Endodermal cell (in vitro differentiated cells): ENCODE results near the gene SMCO3. TPM values are rescaled to one million over a fixed set of nuclear protein-coding genes. Genes with fewer than 3 reads are reported as not detected.

Source experiments
- DNase-seq: peaks from one replicate; pipeline ENCODE4 v3.0.0-alpha.2; 2017
- H3K27ac ChIP-seq: 2 replicates; pipeline ENCODE4 v1.5.1; 2013; ENCODE audit warnings: mild to moderate bottlenecking, low read depth, low read length, moderate library complexity
- H3K27me3 ChIP-seq: 2 replicates; pipeline ENCODE4 v1.6.1; 2013; ENCODE audit warnings: mild to moderate bottlenecking, low read length, moderate library complexity; ENCODE audit not compliant: insufficient read depth, control insufficient read depth, poor library complexity, severe bottlenecking
- H3K36me3 ChIP-seq: 2 replicates; pipeline ENCODE4 v1.7.0; 2013; ENCODE audit warnings: mild to moderate bottlenecking, low read length, moderate library complexity; ENCODE audit not compliant: control insufficient read depth, insufficient read depth
- H3K4me1 ChIP-seq: one replicate; pipeline ENCODE4 v1.7.0; 2013; ENCODE audit warnings: low read length; ENCODE audit not compliant: control insufficient read depth, insufficient read depth
- H3K4me3 ChIP-seq: 2 replicates; pipeline ENCODE4 v1.5.1; 2013; ENCODE audit warnings: mild to moderate bottlenecking, low read length, moderate library complexity
- H3K9ac ChIP-seq: 2 replicates; pipeline ENCODE4 v1.6.1; 2013; ENCODE audit warnings: mild to moderate bottlenecking, low read length, moderate library complexity; ENCODE audit not compliant: poor library complexity, severe bottlenecking; ENCODE audit errors: extremely low read depth
- H3K9me3 ChIP-seq: 2 replicates; pipeline ENCODE4 v1.6.1; 2013; ENCODE audit warnings: mild to moderate bottlenecking, low read length, moderate library complexity; ENCODE audit not compliant: control insufficient read depth
- H3K27ac Mint-ChIP-seq: 2 replicates; pipeline ENCODE4 v1.8.0; 2020; ENCODE audit warnings: mixed read lengths
- H3K27me3 Mint-ChIP-seq: 2 replicates; pipeline ENCODE4 v1.8.0; 2021; ENCODE audit warnings: mild to moderate bottlenecking, mixed read lengths; ENCODE audit not compliant: insufficient read depth
- H3K36me3 Mint-ChIP-seq: 2 replicates; pipeline ENCODE4 v1.8.0; 2020; ENCODE audit warnings: low read depth, mixed read lengths
- H3K4me1 Mint-ChIP-seq: 2 replicates; pipeline ENCODE4 v1.8.0; 2020; ENCODE audit warnings: mixed read lengths
- H3K4me3 Mint-ChIP-seq: 2 replicates; pipeline ENCODE4 v1.8.0; 2020; ENCODE audit warnings: mild to moderate bottlenecking, moderate library complexity, mixed read lengths
- H3K9me3 Mint-ChIP-seq: 2 replicates; pipeline ENCODE4 v1.8.0; 2020; ENCODE audit warnings: mild to moderate bottlenecking, mixed read lengths
- CTCF ChIP-seq: fragments of 200-600 bp; sonication (generic); conservative IDR thresholded peaks from 2 replicates; pipeline ENCODE4 v1.5.0; 2021; ENCODE audit warnings: antibody characterized with exemption, mild to moderate bottlenecking
- WGBS, 2 experiments: methylation state at CpG; one replicate each; pipeline versions ENCODE4 v1.1.5 to v1.1.7; 2013; ENCODE audit warnings: missing lambda C conversion rate in 2 of 2, mixed read lengths in 1 of 2; ENCODE audit not compliant: insufficient coverage in 1 of 2, insufficient read length in 1 of 2; 5-methylcytosine and 5-hydroxymethylcytosine counted together
- total RNA-seq, 2 donors: library from RNA; stranded (reverse); fragmentation: NEBNext Ultra II Directional in 1 of 2; extraction: Animal tissue kit (Norgen Biotek cat#: 25700) in 1 of 2; gene quantifications; 2 replicates in 1 of 2; 3 replicates in 1 of 2; pipeline ENCODE4 v1.2.1, GENCODE V29; 2021

Gene SMCO3
- total RNA-seq, 2 donors from 2014 or later: not detected

GRCh38 chr12:14775636-14775980 is 38.4 kb downstream of the SMCO3 start:
- Mint-ChIP-seq H3K4me3 (peak overlapping the region; percentile 93), H3K27ac (no peak overlapping the region), H3K27me3 (no peaks in the 10 kb centered on the region), H3K36me3 (no peaks in the 10 kb centered on the region), H3K9me3 (no peaks in the 10 kb centered on the region), H3K4me1 (peaks cover 38% of the 10 kb centered on the region)
- peak overlapping the region; percentile 85 for H3K4me3 ChIP-seq
- no peak for TF ChIP-seq CTCF
- no peaks in the 10 kb centered on the region for H3K27me3 ChIP-seq
- no peaks in the 10 kb centered on the region for H3K9me3 ChIP-seq
- H3K27ac ChIP-seq: no peak overlapping the region
- no peaks in the 10 kb centered on the region for H3K36me3 ChIP-seq
- WGBS, 2 experiments: 57% methylated on average over 1 of the region's 1 CpG; no CpG with 5 or more reads in 1 of the 2 experiments
- no peak overlapping the region for H3K9ac ChIP-seq
- no peaks in the 10 kb centered on the region for H3K4me1 ChIP-seq
- DNase-seq: no peak

- Mint-ChIP-seq H3K4me1 (peaks cover 38% of the 10 kb centered on the region), H3K9me3 (no peaks in the 10 kb centered on the region), H3K27ac (peak overlapping the region; percentile 96), H3K4me3 (peak overlapping the region; percentile 93), H3K36me3 (no peaks in the 10 kb centered on the region), H3K27me3 (no peaks in the 10 kb centered on the region)
- peak overlapping the region; percentile 61 for H3K9ac ChIP-seq
- H3K4me3 ChIP-seq: peak overlapping the region; percentile 85
- no peaks in the 10 kb centered on the region for H3K9me3 ChIP-seq
- 7 to 45% methylated on average over 7 to 34 of the region's 34 CpGs for WGBS, 2 experiments
- H3K36me3 ChIP-seq: no peaks in the 10 kb centered on the region
- H3K27ac ChIP-seq: no peak overlapping the region
- DNase-seq: no peak
- no peak for TF ChIP-seq CTCF
- H3K27me3 ChIP-seq: no peaks in the 10 kb centered on the region
- no peaks in the 10 kb centered on the region for H3K4me1 ChIP-seq
These were observed 38.9 kb downstream of the SMCO3 start for GRCh38 chr12:14774906-14775635.

GRCh38 chr12:14774074-14774905 is 39.7 kb downstream of the SMCO3 start:
- H3K9me3 Mint-ChIP-seq: no peaks in the 10 kb centered on the region
- Histone ChIP-seq H3K4me1 (no peaks in the 10 kb centered on the region), H3K9ac (peak overlapping the region; percentile 61), H3K27ac (no peak overlapping the region), H3K9me3 (no peaks in the 10 kb centered on the region), H3K27me3 (no peaks in the 10 kb centered on the region), H3K4me3 (peak overlapping the region; percentile 85), H3K36me3 (no peaks in the 10 kb centered on the region)
- no peaks in the 10 kb centered on the region for H3K27me3 Mint-ChIP-seq
- 2 to 23% methylated on average over 18 to 67 of the region's 67 CpGs for WGBS, 2 experiments
- no peaks in the 10 kb centered on the region for H3K36me3 Mint-ChIP-seq
- H3K27ac Mint-ChIP-seq: peak overlapping the region; percentile 96
- TF ChIP-seq CTCF: peak; percentile 49
- peak overlapping the region; percentile 93 for H3K4me3 Mint-ChIP-seq
- peak; percentile 99 for DNase-seq
- peaks cover 38% of the 10 kb centered on the region for H3K4me1 Mint-ChIP-seq
